B cell (primary cell): ENCODE data around the gene C1GALT1C1. TPM values are rescaled to one million over a fixed set of nuclear protein-coding genes. Genes with fewer than 3 reads are reported as not detected.

Experiments
- polyA plus RNA-seq: library from polyadenylated mRNA; depleted of rRNA; stranded (reverse); fragments of >200 nt; gene quantifications from 2 replicates; pipeline ENCODE4 v1.2.3, GENCODE V29; 2012
- total RNA-seq, 2 donors: library from RNA; stranded (reverse); fragments of 120-200 nt in 1 of 2; gene quantifications; 1 replicate in 1 of 2; 2 replicates in 1 of 2; pipeline versions ENCODE4 v1.2.3 to v1.2.4, GENCODE V29; 2013 to 2022

Gene C1GALT1C1
- total and polyA plus RNA-seq, 2 donors (not counting 1 experiment from before 2014, with no cell fraction given): 2.9 to 13.6 TPM

Other genes with a start within 250 kb of the C1GALT1C1 start
- 35.0 and 37.1 TPM in 2 replicates for gene LAMP2, start 160.8 kb downstream of the C1GALT1C1 start, total RNA-seq
- 9.5 and 11.2 TPM in 2 replicates for gene LAMP2, start 160.8 kb downstream of the C1GALT1C1 start, polyA plus RNA-seq
- gene CUL4B, start 69.1 kb downstream of the C1GALT1C1 start, total RNA-seq: 53.5 and 56.1 TPM in 2 replicates
- gene CUL4B, start 69.1 kb downstream of the C1GALT1C1 start, polyA plus RNA-seq: 13.6 and 24.2 TPM in 2 replicates
- gene MCTS1, start 26.0 kb downstream of the C1GALT1C1 start, total RNA-seq: 25.5 and 27.9 TPM in 2 replicates
- gene MCTS1, start 26.0 kb downstream of the C1GALT1C1 start, polyA plus RNA-seq: 20.6 and 23.9 TPM in 2 replicates
- not detected in 2 replicates for gene CT47B1, start 245.8 kb upstream of the C1GALT1C1 start, total RNA-seq
- not detected in 2 replicates for gene CT47B1, start 245.8 kb upstream of the C1GALT1C1 start, polyA plus RNA-seq